HL-60 (cell line): ENCODE data around the gene CST9.

Experiments
- POLR2AphosphoS5 ChIP-seq: IDR thresholded peaks from 2 replicates; pipeline ENCODE4 v1.6.1; 2012; ENCODE audit warnings: low read depth
- TF ChIP-seq, protein P1 (sequence below): IDR thresholded peaks from one replicate; pipeline ENCODE4 v1.5.1; 2011; ENCODE audit warnings: low read length, control low read depth, inconsistent platforms; ENCODE audit not compliant: insufficient read depth
- TF ChIP-seq, protein P2 (sequence below): IDR thresholded peaks from 2 replicates; pipeline ENCODE4 v1.6.1; 2012; ENCODE audit warnings: low read depth; ENCODE audit not compliant: insufficient replicate concordance

DNA sequence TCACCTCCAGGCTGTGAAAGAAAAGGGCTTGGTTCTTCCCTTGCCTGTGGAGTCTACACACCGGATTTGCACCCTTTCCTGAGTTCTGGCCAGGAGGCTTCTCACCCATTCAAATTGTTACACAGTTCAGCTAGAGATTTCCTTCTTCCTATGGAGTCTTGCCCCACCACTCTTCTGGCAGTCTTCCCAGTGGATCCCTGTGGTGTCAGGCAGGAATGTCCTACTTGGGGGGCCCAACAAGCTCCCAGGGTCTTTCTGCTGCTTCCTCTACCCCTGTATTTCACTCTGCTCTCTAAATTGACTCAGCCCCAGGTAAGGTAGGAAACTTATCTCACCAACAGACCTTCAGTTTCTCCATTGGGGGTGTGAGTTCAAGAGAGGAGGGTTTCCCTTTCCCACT is 23.4 kb downstream of the CST9 start:
- TF ChIP-seq POLR2AphosphoS5: no peak
- TF ChIP-seq, protein P1, sequence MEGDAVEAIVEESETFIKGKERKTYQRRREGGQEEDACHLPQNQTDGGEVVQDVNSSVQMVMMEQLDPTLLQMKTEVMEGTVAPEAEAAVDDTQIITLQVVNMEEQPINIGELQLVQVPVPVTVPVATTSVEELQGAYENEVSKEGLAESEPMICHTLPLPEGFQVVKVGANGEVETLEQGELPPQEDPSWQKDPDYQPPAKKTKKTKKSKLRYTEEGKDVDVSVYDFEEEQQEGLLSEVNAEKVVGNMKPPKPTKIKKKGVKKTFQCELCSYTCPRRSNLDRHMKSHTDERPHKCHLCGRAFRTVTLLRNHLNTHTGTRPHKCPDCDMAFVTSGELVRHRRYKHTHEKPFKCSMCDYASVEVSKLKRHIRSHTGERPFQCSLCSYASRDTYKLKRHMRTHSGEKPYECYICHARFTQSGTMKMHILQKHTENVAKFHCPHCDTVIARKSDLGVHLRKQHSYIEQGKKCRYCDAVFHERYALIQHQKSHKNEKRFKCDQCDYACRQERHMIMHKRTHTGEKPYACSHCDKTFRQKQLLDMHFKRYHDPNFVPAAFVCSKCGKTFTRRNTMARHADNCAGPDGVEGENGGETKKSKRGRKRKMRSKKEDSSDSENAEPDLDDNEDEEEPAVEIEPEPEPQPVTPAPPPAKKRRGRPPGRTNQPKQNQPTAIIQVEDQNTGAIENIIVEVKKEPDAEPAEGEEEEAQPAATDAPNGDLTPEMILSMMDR: no peak
- TF ChIP-seq, protein P2, sequence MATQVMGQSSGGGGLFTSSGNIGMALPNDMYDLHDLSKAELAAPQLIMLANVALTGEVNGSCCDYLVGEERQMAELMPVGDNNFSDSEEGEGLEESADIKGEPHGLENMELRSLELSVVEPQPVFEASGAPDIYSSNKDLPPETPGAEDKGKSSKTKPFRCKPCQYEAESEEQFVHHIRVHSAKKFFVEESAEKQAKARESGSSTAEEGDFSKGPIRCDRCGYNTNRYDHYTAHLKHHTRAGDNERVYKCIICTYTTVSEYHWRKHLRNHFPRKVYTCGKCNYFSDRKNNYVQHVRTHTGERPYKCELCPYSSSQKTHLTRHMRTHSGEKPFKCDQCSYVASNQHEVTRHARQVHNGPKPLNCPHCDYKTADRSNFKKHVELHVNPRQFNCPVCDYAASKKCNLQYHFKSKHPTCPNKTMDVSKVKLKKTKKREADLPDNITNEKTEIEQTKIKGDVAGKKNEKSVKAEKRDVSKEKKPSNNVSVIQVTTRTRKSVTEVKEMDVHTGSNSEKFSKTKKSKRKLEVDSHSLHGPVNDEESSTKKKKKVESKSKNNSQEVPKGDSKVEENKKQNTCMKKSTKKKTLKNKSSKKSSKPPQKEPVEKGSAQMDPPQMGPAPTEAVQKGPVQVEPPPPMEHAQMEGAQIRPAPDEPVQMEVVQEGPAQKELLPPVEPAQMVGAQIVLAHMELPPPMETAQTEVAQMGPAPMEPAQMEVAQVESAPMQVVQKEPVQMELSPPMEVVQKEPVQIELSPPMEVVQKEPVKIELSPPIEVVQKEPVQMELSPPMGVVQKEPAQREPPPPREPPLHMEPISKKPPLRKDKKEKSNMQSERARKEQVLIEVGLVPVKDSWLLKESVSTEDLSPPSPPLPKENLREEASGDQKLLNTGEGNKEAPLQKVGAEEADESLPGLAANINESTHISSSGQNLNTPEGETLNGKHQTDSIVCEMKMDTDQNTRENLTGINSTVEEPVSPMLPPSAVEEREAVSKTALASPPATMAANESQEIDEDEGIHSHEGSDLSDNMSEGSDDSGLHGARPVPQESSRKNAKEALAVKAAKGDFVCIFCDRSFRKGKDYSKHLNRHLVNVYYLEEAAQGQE: no peak
